Cardiac fibroblast (primary cell): ENCODE results near the gene KCNJ11.

Experiments used
- DNase-seq, 2 donors: peaks; one replicate each; pipeline versions ENCODE4 v3.0.0 to v3.0.0-alpha.2; 2010; ENCODE audit warnings: low read depth in 2 of 2
- H3K4me3 ChIP-seq, 2 donors: replicated peaks in 1 of 2; 1 replicate in 1 of 2; 2 replicates in 1 of 2; pipeline ENCODE4 v1.5.1; 2011; ENCODE audit warnings: low read depth in 2 of 2, low read length in 2 of 2, mild to moderate bottlenecking in 2 of 2, moderate library complexity in 1 of 2
- CTCF ChIP-seq: IDR thresholded peaks from one replicate; pipeline ENCODE4 v1.5.1; 2011; ENCODE audit warnings: low read depth, mild to moderate bottlenecking, low read length, inconsistent platforms

Gene KCNJ11

GRCh38 chr11:17414992-17415391, 26.5 kb upstream of the KCNJ11 start:
- no peak for DNase-seq
- no peak for TF ChIP-seq CTCF
- no peak overlapping the region for H3K4me3 ChIP-seq

GRCh38 chr11:17414317-17414737, 25.9 kb upstream of the KCNJ11 start:
- H3K4me3 ChIP-seq, result no peak overlapping the region
- no peak for DNase-seq
- TF ChIP-seq CTCF, result no peak

GRCh38 chr11:17413414-17414316, 25.2 kb upstream of the KCNJ11 start:
- no peak for TF ChIP-seq CTCF
- DNase-seq, result no peak
- H3K4me3 ChIP-seq, result no peak overlapping the region

- TF ChIP-seq CTCF, result no peak
- no peak for DNase-seq
- H3K4me3 ChIP-seq, result no peak overlapping the region
These were observed 24.2 kb upstream of the KCNJ11 start for GRCh38 chr11:17412488-17413180.

GRCh38 chr11:17411418-17411817, 23.0 kb upstream of the KCNJ11 start:
- no peak overlapping the region for H3K4me3 ChIP-seq
- DNase-seq, result no peak
- TF ChIP-seq CTCF, result no peak

- no peak for TF ChIP-seq CTCF
- no peak overlapping the region for H3K4me3 ChIP-seq
- no peak for DNase-seq
These were observed 22.3 kb upstream of the KCNJ11 start for GRCh38 chr11:17410606-17411379.
